Stomach (tissue), 9 donors: ENCODE measurements around the gene ST6GALNAC6. TPM values are rescaled to one million over a fixed set of nuclear protein-coding genes. Genes with fewer than 3 reads are reported as not detected.

Experiments used
- DNase-seq, 2 donors: peaks; one replicate each; pipeline versions ENCODE4 v3.0.0 to v3.0.0-alpha.2; 2013 to 2019
- H3K27ac ChIP-seq, 5 donors: fragments of 200-600 bp in 4 of 5; sonication (generic) in 4 of 5; one replicate each; pipeline ENCODE4 v1.5.1; 2013 to 2019; ENCODE audit warnings: mild to moderate bottlenecking in 1 of 5, moderate library complexity in 1 of 5
- H3K27me3 ChIP-seq, 3 donors: fragments of 200-600 bp; sonication (generic); one replicate each; pipeline ENCODE4 v1.5.1; 2017 to 2019; ENCODE audit warnings: mixed run types in 1 of 3
- H3K36me3 ChIP-seq, 4 donors: fragments of 200-600 bp; sonication (generic); 1 replicate in 3 of 4; 2 replicates in 1 of 4; pipeline ENCODE4 v1.5.1; 2016 to 2019
- H3K4me1 ChIP-seq, 4 donors: fragments of 200-600 bp; sonication (generic); one replicate each; pipeline ENCODE4 v1.5.1; 2016 to 2019
- H3K4me3 ChIP-seq, 4 donors: fragments of 200-600 bp; sonication (generic) in 3 of 4; one replicate each; pipeline ENCODE4 v1.5.1; 2016 to 2019; ENCODE audit warnings: mild to moderate bottlenecking in 1 of 4
- H3K9me3 ChIP-seq, 4 donors: fragments of 200-600 bp; sonication (generic); one replicate each; pipeline ENCODE4 v1.5.1; 2016 to 2019
- CTCF ChIP-seq, 7 experiments: fragments of 450-650 bp in 4 of 7; fragments of 200-600 bp in 3 of 7; sonication (generic) in 3 of 7; IDR thresholded peaks; one replicate each; pipeline ENCODE4 v1.5.1; 2016 to 2019; ENCODE audit warnings: antibody characterized with exemption in 7 of 7, control low read depth in 2 of 7, mild to moderate bottlenecking in 1 of 7
- EP300 ChIP-seq: sonication (generic); formaldehyde crosslinking; IDR thresholded peaks from one replicate; pipeline ENCODE4 v1.6.1; 2017; ENCODE audit warnings: antibody characterized with exemption
- POLR2A ChIP-seq, 4 donors: fragments of 450-650 bp; IDR thresholded peaks; one replicate each; pipeline ENCODE4 v1.6.1; 2016; ENCODE audit warnings: antibody characterized with exemption in 4 of 4, control low read depth in 2 of 4, mild to moderate bottlenecking in 1 of 4, moderate library complexity in 1 of 4
- POLR2AphosphoS5 ChIP-seq, 3 donors: sonication (generic); formaldehyde crosslinking; IDR thresholded peaks; one replicate each; pipeline ENCODE4 v1.6.1; 2016; ENCODE audit warnings: antibody characterized with exemption in 3 of 3
- WGBS, 5 donors: extraction: QIAGEN DNeasy Blood & Tissue Kit in 3 of 5; methylation state at CpG; one replicate each; pipeline versions ENCODE4 v1.1.5 to v1.1.7; 2013 to 2018; 5-methylcytosine and 5-hydroxymethylcytosine counted together
- intact Hi-C: fragments of 100-400 bp; cut with DNase I; formaldehyde crosslinking; loops from one replicate; pipeline ENCODE4 v1.15.1; 2023; ENCODE audit warnings: low total_unique reads
- polyA plus RNA-seq, 3 donors: library from polyadenylated mRNA; stranded (reverse); fragments of 200-250 nt; gene quantifications; one replicate each; pipeline ENCODE4 v1.2.3, GENCODE V29; 2013
- total RNA-seq, 5 donors: library from RNA; depleted of rRNA; stranded (reverse); fragments of >200 nt; gene quantifications; one replicate each; pipeline versions ENCODE4 v1.1.0 to v1.2.3, GENCODE V29; 2014 to 2016
- donor health status: healthy with polysubstance abuse.
- donor health status: Bipolar disorder and iron deficiency.
- donor health status: healthy.

The ST6GALNAC6 gene
- total and polyA plus RNA-seq, 8 donors: 18.0 to 145 (median 53.0) TPM

- Histone ChIP-seq H3K4me1 (peaks cover 59 to 87% (median 74%) of the 10 kb centered on the region in 4 donors), H3K27me3 (peaks cover 0 to 3% (median 0%) of the 10 kb centered on the region in 3 donors), H3K27ac (peak within 1 kb of the TSS; percentile 19 to 84 (median 77)), H3K36me3 (peaks cover 7 to 23% (median 20%) of the 10 kb centered on the region in 4 donors), H3K9me3 (no peaks in the 10 kb centered on the region), H3K4me3 (peak within 1 kb of the TSS; percentile 61 to 79 (median 74))
- intact Hi-C loops: no loop called here
- 1 to 2% (median 2%) methylated on average over 35 to 71 of the region's 71 CpGs for WGBS, 5 donors
- TF ChIP-seq CTCF (IDR thresholded peaks at IDR 0.05) (no peak), POLR2AphosphoS5 (IDR thresholded peaks at IDR 0.05) (peak in 2 of 3 donors; percentile 49 to 58)
- peak; percentile 97 to 98 for DNase-seq
Measured at GRCh38 chr9:127916720-127917581, 17.5 kb upstream of the ST6GALNAC6 start, which contains the start of gene ST6GALNAC4. Gene ST6GALNAC4, minus strand, starts transcription at chr9:127917041. Its CDS starts 622 bp downstream, at chr9:127916419.

- peak overlapping the region; percentile 61 to 79 (median 74) for H3K4me3 ChIP-seq
- H3K36me3 ChIP-seq: peaks cover 13 to 32% (median 29%) of the 10 kb centered on the region in 4 donors
- H3K4me1 ChIP-seq: peaks cover 55 to 78% (median 66%) of the 10 kb centered on the region in 4 donors
- TF ChIP-seq EP300: no peak
- no peak for TF ChIP-seq POLR2A (IDR thresholded peaks at IDR 0.05)
- no peak for TF ChIP-seq POLR2AphosphoS5 (IDR thresholded peaks at IDR 0.05)
- TF ChIP-seq CTCF (IDR thresholded peaks at IDR 0.05): no peak
- WGBS, 5 donors: 24 to 50% (median 44%) methylated on average over 23 to 27 of the region's 27 CpGs
- H3K27ac ChIP-seq: peak overlapping the region; percentile 16 to 84 (median 72)
- no peaks in the 10 kb centered on the region for H3K27me3 ChIP-seq
- no peaks in the 10 kb centered on the region for H3K9me3 ChIP-seq
- DNase-seq: peak in 1 of 2 donors; percentile 65
- intact Hi-C loops: no loop called here
Measured at GRCh38 chr9:127915801-127916719, 16.7 kb upstream of the ST6GALNAC6 start.

GRCh38 chr9:127915325-127915752, 15.9 kb upstream of the ST6GALNAC6 start:
- Histone ChIP-seq H3K4me3 (peak overlapping the region in 3 of 4 donors; percentile 74 to 79 (median 75)), H3K27ac (peak overlapping the region; percentile 16 to 84 (median 72)), H3K36me3 (peaks cover 13 to 39% (median 36%) of the 10 kb centered on the region in 4 donors), H3K9me3 (no peaks in the 10 kb centered on the region), H3K4me1 (peaks cover 55 to 80% (median 69%) of the 10 kb centered on the region in 4 donors), H3K27me3 (no peaks in the 10 kb centered on the region)
- TF ChIP-seq CTCF (IDR thresholded peaks at IDR 0.05) (no peak), POLR2AphosphoS5 (IDR thresholded peaks at IDR 0.05) (no peak), EP300 (no peak), POLR2A (IDR thresholded peaks at IDR 0.05) (no peak)
- WGBS, 5 donors: 54 to 66% (median 59%) methylated on average over 3 to 5 of the region's 5 CpGs
- no peak for DNase-seq
- intact Hi-C loops: no loop called here

GRCh38 chr9:127913682-127914081, 14.3 kb upstream of the ST6GALNAC6 start:
- Histone ChIP-seq H3K27ac (no peak overlapping the region), H3K9me3 (no peaks in the 10 kb centered on the region), H3K4me3 (no peak overlapping the region), H3K36me3 (peaks cover 13 to 55% (median 50%) of the 10 kb centered on the region in 4 donors), H3K27me3 (no peaks in the 10 kb centered on the region), H3K4me1 (peaks cover 43 to 67% (median 59%) of the 10 kb centered on the region in 4 donors)
- DNase-seq: no peak
- intact Hi-C loops: no loop called here
- WGBS, 5 donors: 91 to 98% (median 93%) methylated on average over 11 of the region's 11 CpGs
- TF ChIP-seq CTCF (IDR thresholded peaks at IDR 0.05) (no peak), POLR2AphosphoS5 (IDR thresholded peaks at IDR 0.05) (no peak), POLR2A (IDR thresholded peaks at IDR 0.05) (no peak), EP300 (no peak)
